Measurements from ENCODE around the gene ST3GAL3. TPM values are rescaled to one million over a fixed set of nuclear protein-coding genes. Genes with fewer than 3 reads are reported as not detected.
A peak's percentile ranks its signal among the peaks of the same experiment; 100 is the strongest.

Gene ST3GAL3
- total RNA-seq, 2 donors from 2014 or later: 15.5 to 20.6 TPM

- H3K4me1 ChIP-seq: peaks cover 0 to 33% of the 10 kb centered on the region in 2 donors
- no peaks in the 10 kb centered on the region for H3K27me3 ChIP-seq
- no peak for TF ChIP-seq CTCF (IDR thresholded peaks at IDR 0.05)
- H3K9me3 ChIP-seq: no peaks in the 10 kb centered on the region
- H3K27ac ChIP-seq: peak overlapping the region; percentile 93 to 96
- peak overlapping the region; percentile 63 to 79 for H3K4me3 ChIP-seq
- no peak for DNase-seq (ENCODE audit: low spot score)
- peaks cover 6% of the 10 kb centered on the region for H3K36me3 ChIP-seq
These were observed 240.6 kb downstream of the ST3GAL3 start for GRCh38 chr1:43947874-43948437.

- no peak for DNase-seq (ENCODE audit: low spot score)
- H3K4me1 ChIP-seq: peaks cover 0 to 33% of the 10 kb centered on the region in 2 donors
- no peak overlapping the region for H3K4me3 ChIP-seq
These were observed 242.3 kb downstream of the ST3GAL3 start for GRCh38 chr1:43949678-43950077.

GRCh38 chr1:43951021-43951985 is 244.0 kb downstream of the ST3GAL3 start:
- Histone ChIP-seq H3K27me3 (no peaks in the 10 kb centered on the region), H3K9me3 (no peaks in the 10 kb centered on the region), H3K4me1 (peaks cover 0 to 22% of the 10 kb centered on the region in 2 donors), H3K27ac (no peak overlapping the region), H3K36me3 (peaks cover 6% of the 10 kb centered on the region), H3K4me3 (no peak overlapping the region)
- no peak for DNase-seq (ENCODE audit: low spot score)
- no peak for TF ChIP-seq CTCF (IDR thresholded peaks at IDR 0.05)

More at GRCh38 chr1:43949678-43950077, 242.3 kb downstream of the ST3GAL3 start:
- TF ChIP-seq CTCF (IDR thresholded peaks at IDR 0.05): no peak
- Histone ChIP-seq H3K27me3 (no peaks in the 10 kb centered on the region), H3K9me3 (no peaks in the 10 kb centered on the region), H3K27ac (no peak overlapping the region), H3K36me3 (peaks cover 6% of the 10 kb centered on the region)

GRCh38 chr1:43952731-43953346 is 245.5 kb downstream of the ST3GAL3 start:
- H3K27me3 ChIP-seq: no peaks in the 10 kb centered on the region
- H3K9me3 ChIP-seq: no peaks in the 10 kb centered on the region
- H3K4me3 ChIP-seq: no peak overlapping the region
- H3K27ac ChIP-seq: no peak overlapping the region
- no peak for DNase-seq (ENCODE audit: low spot score)
- peaks cover 21% of the 10 kb centered on the region for H3K36me3 ChIP-seq
- H3K4me1 ChIP-seq: peaks cover 0 to 13% of the 10 kb centered on the region in 2 donors
- no peak for TF ChIP-seq CTCF (IDR thresholded peaks at IDR 0.05)

- no peak for DNase-seq (ENCODE audit: low spot score)
- no peak overlapping the region for H3K4me3 ChIP-seq
- TF ChIP-seq CTCF (IDR thresholded peaks at IDR 0.05): no peak
- no peaks in the 10 kb centered on the region for H3K27me3 ChIP-seq
- peaks cover 0 to 8% of the 10 kb centered on the region in 2 donors for H3K4me1 ChIP-seq
- no peak overlapping the region for H3K27ac ChIP-seq
- no peaks in the 10 kb centered on the region for H3K9me3 ChIP-seq
- peaks cover 27% of the 10 kb centered on the region for H3K36me3 ChIP-seq
These were observed 246.0 kb downstream of the ST3GAL3 start for GRCh38 chr1:43953361-43953760.

All from right atrium auricular region (tissue), 2 donors.